ENCODE results near the gene MTIF2.
"Not testable (repeated sequence)": the region's sequence is repeated elsewhere in the genome, so short reads cannot be mapped to it uniquely, and the experiment has no call there.

The MTIF2 gene

GRCh38 chr2:55204950-55205349, 64.1 kb downstream of the MTIF2 start:
- DNase-seq (ENCODE audit: low spot score), result no peak
- no peak for TF ChIP-seq CTCF (IDR thresholded peaks at IDR 0.05; ENCODE audit: extremely low read depth, missing control alignments)

DNA sequence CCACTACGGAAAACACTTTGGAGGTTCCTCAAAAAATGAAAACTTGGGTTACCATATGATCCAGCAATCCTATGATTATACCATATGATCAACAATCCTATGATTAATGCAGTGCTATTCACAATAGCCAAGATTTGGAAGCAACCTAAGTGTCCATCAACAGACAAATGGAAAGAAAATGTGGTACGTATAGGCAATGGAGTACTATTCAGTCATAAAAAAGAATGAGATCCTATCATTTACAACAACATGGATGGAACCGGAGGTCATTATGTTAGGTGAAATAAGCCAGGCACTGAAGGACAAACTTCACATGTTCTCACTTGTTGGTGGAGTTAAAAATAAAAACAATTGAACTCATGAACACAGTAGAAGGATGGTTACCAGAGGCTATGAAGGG, 64.5 kb downstream of the MTIF2 start:
- DNase-seq (ENCODE audit: low spot score), result no peak
- no peak for TF ChIP-seq CTCF (IDR thresholded peaks at IDR 0.05; ENCODE audit: extremely low read depth, missing control alignments)

DNA sequence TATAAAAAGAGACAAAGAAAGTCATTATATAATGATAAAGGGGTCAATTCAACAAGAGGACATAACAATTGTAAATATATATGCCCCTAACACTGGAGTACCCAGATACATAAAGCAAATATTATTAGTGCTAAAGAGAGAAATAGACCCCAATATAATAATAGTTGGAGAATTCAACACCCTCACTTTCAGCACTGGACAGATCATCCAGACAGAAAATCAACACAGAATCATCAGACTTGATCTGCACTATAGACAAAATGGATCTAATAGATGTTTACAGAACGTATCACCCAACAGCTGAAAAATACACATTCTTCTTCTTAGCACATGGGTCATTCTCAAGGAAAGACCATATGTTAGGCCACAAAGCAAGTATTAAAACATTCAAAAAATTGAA, 68.6 kb downstream of the MTIF2 start:
- no peak for TF ChIP-seq CTCF (IDR thresholded peaks at IDR 0.05; ENCODE audit: extremely low read depth, missing control alignments)
- DNase-seq (ENCODE audit: low spot score), result no peak

- TF ChIP-seq CTCF (IDR thresholded peaks at IDR 0.05; ENCODE audit: extremely low read depth, missing control alignments), result no peak
- no peak for DNase-seq (ENCODE audit: low spot score)
These were observed 72.5 kb downstream of the MTIF2 start for GRCh38 chr2:55196526-55196925.

GRCh38 chr2:55191888-55192287, 77.1 kb downstream of the MTIF2 start:
- not testable (repeated sequence) for DNase-seq (ENCODE audit: low spot score)

GRCh38 chr2:55186837-55187236, 82.2 kb downstream of the MTIF2 start:
- not testable (repeated sequence) for DNase-seq (ENCODE audit: low spot score)
